Measurements from ENCODE around the gene A4GNT.

DNA sequence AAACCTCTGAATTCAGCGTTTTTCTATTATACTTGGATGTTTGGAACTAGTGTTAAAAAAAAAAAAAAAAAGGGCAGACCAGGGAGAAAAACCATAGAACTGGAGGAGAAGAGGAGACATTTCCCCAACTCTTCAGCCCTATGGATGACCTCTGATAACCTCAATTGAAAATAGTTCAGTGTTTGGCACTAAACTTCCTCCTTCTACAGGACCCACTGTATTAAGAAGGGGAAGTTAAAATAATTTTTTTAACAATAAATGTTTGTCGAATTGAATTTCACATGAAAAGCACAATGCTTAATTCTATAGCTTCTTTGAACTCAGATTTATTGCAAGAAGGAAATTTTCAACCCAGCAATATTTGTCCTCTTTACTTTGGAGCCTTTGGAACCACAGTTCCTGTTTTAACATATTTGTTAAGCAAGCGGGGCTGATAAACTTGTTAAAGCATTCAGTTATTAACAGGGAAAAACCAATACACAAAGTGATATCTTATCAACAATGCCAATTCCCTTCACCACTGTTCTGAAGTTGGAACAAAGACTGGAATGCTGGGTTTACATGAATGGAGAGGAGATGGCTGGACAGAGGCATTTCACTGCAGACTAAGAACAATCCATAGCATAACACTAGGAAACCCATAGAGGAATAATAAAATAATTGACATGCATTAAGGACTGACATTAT lies 3.1 kb upstream of the A4GNT start:
- TF ChIP-seq, protein P1, sequence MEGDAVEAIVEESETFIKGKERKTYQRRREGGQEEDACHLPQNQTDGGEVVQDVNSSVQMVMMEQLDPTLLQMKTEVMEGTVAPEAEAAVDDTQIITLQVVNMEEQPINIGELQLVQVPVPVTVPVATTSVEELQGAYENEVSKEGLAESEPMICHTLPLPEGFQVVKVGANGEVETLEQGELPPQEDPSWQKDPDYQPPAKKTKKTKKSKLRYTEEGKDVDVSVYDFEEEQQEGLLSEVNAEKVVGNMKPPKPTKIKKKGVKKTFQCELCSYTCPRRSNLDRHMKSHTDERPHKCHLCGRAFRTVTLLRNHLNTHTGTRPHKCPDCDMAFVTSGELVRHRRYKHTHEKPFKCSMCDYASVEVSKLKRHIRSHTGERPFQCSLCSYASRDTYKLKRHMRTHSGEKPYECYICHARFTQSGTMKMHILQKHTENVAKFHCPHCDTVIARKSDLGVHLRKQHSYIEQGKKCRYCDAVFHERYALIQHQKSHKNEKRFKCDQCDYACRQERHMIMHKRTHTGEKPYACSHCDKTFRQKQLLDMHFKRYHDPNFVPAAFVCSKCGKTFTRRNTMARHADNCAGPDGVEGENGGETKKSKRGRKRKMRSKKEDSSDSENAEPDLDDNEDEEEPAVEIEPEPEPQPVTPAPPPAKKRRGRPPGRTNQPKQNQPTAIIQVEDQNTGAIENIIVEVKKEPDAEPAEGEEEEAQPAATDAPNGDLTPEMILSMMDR (IDR thresholded peaks at IDR 0.05; ENCODE audit: insufficient read depth, low read length, poor library complexity, severe bottlenecking): no peak
- TF ChIP-seq EZH2phosphoT487 (conservative IDR thresholded peaks at IDR 0.05; ENCODE audit: low read length): no peak
